ENCODE results near the gene DAP. TPM values are rescaled to one million over a fixed set of nuclear protein-coding genes. Genes with fewer than 3 reads are reported as not detected.

The DAP gene
- total and polyA plus RNA-seq, 4 donors: 49.9 to 131 (median 70.3) TPM

GRCh38 chr5:10637944-10638343, 123.1 kb downstream of the DAP start:
- no peak overlapping the region for H3K9ac ChIP-seq (ENCODE audit: insufficient read depth in 1 of 2, low read length in 2 of 2)
- WGBS, 2 donors: 58 to 80% methylated on average over 10 of the region's 10 CpGs
- no peak for DNase-seq

GRCh38 chr5:10636363-10637142, 124.5 kb downstream of the DAP start:
- Histone ChIP-seq H3K27me3 (ENCODE audit: control insufficient read depth in 3 of 3, insufficient read depth in 3 of 3, low read length in 2 of 3) (peaks cover 0 to 38% (median 6%) of the 10 kb centered on the region in 3 donors), H3K9me3 (ENCODE audit: control insufficient read depth in 4 of 4, insufficient read depth in 3 of 4, low read length in 3 of 4) (peaks cover 0 to 3% (median 1%) of the 10 kb centered on the region in 4 donors), H3K36me3 (ENCODE audit: control insufficient read depth in 4 of 4, insufficient read depth in 4 of 4, low read length in 4 of 4) (no peaks in the 10 kb centered on the region), H3K9ac (ENCODE audit: insufficient read depth in 1 of 2, low read length in 2 of 2) (no peak overlapping the region), H3K4me3 (no peak overlapping the region), H3K4me1 (ENCODE audit: control insufficient read depth in 5 of 5, insufficient read depth in 5 of 5, low read length in 5 of 5) (no peaks in the 10 kb centered on the region), H3K27ac (ENCODE audit: low read depth in 1 of 2, low read length in 1 of 2) (no peak overlapping the region)
- ATAC-seq (ENCODE audit: insufficient read depth, low FRiP score) (no peak), DNase-seq (no peak)
- WGBS, 2 donors: 70 to 83% methylated on average over 15 of the region's 15 CpGs
- TF ChIP-seq CTCF (IDR thresholded peaks at IDR 0.05; ENCODE audit: control extremely low read depth, extremely low read depth): no peak

More at GRCh38 chr5:10637944-10638343, 123.1 kb downstream of the DAP start:
- H3K27me3 ChIP-seq (ENCODE audit: control insufficient read depth in 3 of 3, insufficient read depth in 3 of 3, low read length in 2 of 3): peaks cover 0 to 38% (median 6%) of the 10 kb centered on the region in 3 donors
- peaks cover 0 to 3% (median 1%) of the 10 kb centered on the region in 4 donors for H3K9me3 ChIP-seq (ENCODE audit: control insufficient read depth in 4 of 4, insufficient read depth in 3 of 4, low read length in 3 of 4)
- H3K36me3 ChIP-seq (ENCODE audit: control insufficient read depth in 4 of 4, insufficient read depth in 4 of 4, low read length in 4 of 4): no peaks in the 10 kb centered on the region
- ATAC-seq (ENCODE audit: insufficient read depth, low FRiP score): no peak
- H3K4me3 ChIP-seq: no peak overlapping the region
- TF ChIP-seq CTCF (IDR thresholded peaks at IDR 0.05; ENCODE audit: control extremely low read depth, extremely low read depth): no peak
- no peaks in the 10 kb centered on the region for H3K4me1 ChIP-seq (ENCODE audit: control insufficient read depth in 5 of 5, insufficient read depth in 5 of 5, low read length in 5 of 5)
- H3K27ac ChIP-seq (ENCODE audit: low read depth in 1 of 2, low read length in 1 of 2): no peak overlapping the region

GRCh38 chr5:10635867-10636350, 125.1 kb downstream of the DAP start:
- H3K9ac ChIP-seq (ENCODE audit: insufficient read depth in 1 of 2, low read length in 2 of 2): no peak overlapping the region
- WGBS, 2 donors: 64 to 72% methylated on average over 11 of the region's 11 CpGs
- no peaks in the 10 kb centered on the region for H3K36me3 ChIP-seq (ENCODE audit: control insufficient read depth in 4 of 4, insufficient read depth in 4 of 4, low read length in 4 of 4)
- no peak overlapping the region for H3K27ac ChIP-seq (ENCODE audit: low read depth in 1 of 2, low read length in 1 of 2)
- peaks cover 0 to 38% (median 6%) of the 10 kb centered on the region in 3 donors for H3K27me3 ChIP-seq (ENCODE audit: control insufficient read depth in 3 of 3, insufficient read depth in 3 of 3, low read length in 2 of 3)
- H3K4me1 ChIP-seq (ENCODE audit: control insufficient read depth in 5 of 5, insufficient read depth in 5 of 5, low read length in 5 of 5): no peaks in the 10 kb centered on the region
- no peak for ATAC-seq (ENCODE audit: insufficient read depth, low FRiP score)
- TF ChIP-seq CTCF (IDR thresholded peaks at IDR 0.05; ENCODE audit: control extremely low read depth, extremely low read depth): no peak
- no peak for DNase-seq
- H3K9me3 ChIP-seq (ENCODE audit: control insufficient read depth in 4 of 4, insufficient read depth in 3 of 4, low read length in 3 of 4): peaks cover 0 to 3% (median 1%) of the 10 kb centered on the region in 4 donors
- no peak overlapping the region for H3K4me3 ChIP-seq
